ENCODE data around the gene TIRAP.
"Not testable (repeated sequence)": the region's sequence is repeated elsewhere in the genome, so short reads cannot be mapped to it uniquely, and the experiment has no call there.

Gene TIRAP, protein sequence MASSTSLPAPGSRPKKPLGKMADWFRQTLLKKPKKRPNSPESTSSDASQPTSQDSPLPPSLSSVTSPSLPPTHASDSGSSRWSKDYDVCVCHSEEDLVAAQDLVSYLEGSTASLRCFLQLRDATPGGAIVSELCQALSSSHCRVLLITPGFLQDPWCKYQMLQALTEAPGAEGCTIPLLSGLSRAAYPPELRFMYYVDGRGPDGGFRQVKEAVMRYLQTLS

DNA sequence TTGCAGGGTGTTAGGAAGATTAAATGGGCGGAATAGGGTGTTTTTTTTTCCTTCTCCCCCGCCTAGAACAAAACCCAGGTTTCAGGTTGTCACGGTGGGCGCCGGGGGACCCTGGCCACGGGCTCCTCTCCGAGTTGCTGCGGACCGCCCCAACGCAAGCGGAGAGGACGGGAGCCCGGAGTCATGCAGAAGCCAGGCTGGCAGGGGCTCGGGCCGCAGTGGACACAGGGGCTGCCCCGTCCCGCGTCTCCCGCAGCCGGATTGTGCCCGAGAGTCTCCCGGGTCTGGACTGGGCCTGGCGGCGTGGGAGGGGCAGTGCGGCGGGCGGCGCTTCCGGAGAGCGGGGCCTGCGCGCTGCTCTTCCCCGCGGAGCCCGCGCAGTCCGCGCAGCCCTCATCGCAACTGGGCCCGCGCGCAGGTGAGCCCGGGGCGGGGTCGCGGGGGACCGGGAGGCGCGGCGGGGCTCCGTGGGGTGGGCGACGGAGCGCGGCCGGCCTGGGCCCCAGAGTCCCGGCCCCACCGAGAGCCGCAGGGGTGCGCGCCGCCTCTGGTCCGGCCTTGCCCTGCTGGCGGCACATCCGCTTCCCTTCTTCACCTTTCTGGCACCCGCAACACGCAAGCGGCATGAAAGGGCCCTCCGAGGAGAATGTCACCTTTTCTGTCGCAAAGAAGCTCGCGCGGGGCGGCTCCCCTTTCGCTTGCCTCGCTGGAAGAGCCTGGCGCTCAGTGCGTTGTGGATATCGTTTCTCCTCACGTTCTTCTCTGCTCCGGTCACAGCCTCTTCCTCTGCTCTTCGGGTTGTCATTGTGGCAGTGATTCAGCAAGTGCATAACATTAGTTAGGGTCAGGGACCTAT is at the start of gene TIRAP:
TSS of gene TIRAP (plus strand) at position 358 of the 856 bp plus-strand sequence. CDS start 7,802 bp downstream, outside the sequence.
- TF ChIP-seq, protein P1, sequence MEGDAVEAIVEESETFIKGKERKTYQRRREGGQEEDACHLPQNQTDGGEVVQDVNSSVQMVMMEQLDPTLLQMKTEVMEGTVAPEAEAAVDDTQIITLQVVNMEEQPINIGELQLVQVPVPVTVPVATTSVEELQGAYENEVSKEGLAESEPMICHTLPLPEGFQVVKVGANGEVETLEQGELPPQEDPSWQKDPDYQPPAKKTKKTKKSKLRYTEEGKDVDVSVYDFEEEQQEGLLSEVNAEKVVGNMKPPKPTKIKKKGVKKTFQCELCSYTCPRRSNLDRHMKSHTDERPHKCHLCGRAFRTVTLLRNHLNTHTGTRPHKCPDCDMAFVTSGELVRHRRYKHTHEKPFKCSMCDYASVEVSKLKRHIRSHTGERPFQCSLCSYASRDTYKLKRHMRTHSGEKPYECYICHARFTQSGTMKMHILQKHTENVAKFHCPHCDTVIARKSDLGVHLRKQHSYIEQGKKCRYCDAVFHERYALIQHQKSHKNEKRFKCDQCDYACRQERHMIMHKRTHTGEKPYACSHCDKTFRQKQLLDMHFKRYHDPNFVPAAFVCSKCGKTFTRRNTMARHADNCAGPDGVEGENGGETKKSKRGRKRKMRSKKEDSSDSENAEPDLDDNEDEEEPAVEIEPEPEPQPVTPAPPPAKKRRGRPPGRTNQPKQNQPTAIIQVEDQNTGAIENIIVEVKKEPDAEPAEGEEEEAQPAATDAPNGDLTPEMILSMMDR (IDR thresholded peaks at IDR 0.05; ENCODE audit: low read depth, low read length, missing control alignments) = no peak
- H3K4me3 ChIP-seq (replicated peaks; ENCODE audit: low read depth, low read length) = peak within 1 kb of the TSS; percentile 59
- no peak for DNase-seq (ENCODE audit: extremely low read depth, low read depth)

DNA sequence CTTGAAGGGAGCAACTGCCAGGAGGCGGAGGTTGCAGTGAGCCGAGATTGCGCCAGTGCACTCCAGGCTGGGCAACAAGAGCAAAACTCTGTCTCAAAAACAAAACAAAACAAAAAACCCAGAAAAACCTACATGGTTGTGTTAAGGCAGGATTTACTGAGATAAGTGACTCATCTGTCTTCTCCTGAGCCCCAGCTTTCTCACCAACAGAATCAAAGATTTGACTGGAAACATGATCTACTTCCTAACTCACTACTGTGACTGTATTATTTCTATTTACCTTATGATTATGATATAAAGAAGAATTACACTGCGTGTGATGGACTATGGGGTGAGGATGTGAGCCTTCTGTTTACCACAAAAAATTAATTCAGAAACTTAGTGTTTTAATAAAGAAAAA is 49.5 kb upstream of the TIRAP start:
- no peak for DNase-seq (ENCODE audit: extremely low read depth, low read depth)
- TF ChIP-seq, protein P1 (IDR thresholded peaks at IDR 0.05; ENCODE audit: low read depth, low read length, missing control alignments) = no peak
- no peak overlapping the region for H3K4me3 ChIP-seq (replicated peaks; ENCODE audit: low read depth, low read length)

DNA sequence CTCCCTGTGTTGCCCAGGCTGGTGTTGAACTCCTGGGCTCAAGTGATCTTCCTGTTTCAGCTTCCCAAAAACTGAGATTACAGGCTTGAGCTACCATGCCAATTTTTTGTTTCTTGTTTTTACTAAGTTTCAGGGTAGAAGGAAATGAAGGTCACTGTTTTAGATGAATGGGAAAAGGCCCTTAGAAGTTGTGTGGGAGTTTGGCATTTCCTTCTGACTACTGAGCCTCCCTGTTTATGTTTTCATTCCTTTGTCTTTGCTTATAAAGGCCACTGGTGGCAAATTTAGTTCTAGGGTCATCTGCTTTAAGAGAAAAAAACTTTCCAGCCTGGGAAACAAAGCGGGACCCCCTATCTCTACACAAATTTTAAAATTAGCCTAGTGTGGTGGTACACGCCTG is 36.3 kb upstream of the TIRAP start:
- no peak for DNase-seq (ENCODE audit: extremely low read depth, low read depth)
- TF ChIP-seq, protein P1 (IDR thresholded peaks at IDR 0.05; ENCODE audit: low read depth, low read length, missing control alignments) = no peak
- H3K4me3 ChIP-seq (replicated peaks; ENCODE audit: low read depth, low read length) = no peak overlapping the region

DNA sequence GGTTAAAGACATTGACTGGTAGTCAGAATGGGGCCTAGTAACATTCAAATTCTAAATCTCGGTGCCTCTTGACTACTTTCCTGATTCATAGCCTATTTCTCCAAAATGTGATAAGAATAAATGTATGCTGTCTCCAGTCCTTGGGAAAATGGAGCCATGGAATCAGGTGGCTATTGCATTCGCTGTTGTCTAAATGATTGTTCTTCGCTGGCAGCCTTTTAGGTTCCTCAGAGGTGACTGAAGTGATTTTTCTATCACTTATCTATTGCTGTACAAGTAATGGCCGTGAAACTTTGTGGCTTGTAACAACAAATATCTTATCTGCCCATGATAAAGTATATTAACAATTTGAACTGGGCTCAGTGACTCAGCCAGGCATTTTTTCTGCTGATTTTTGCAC is 29.6 kb upstream of the TIRAP start:
- TF ChIP-seq, protein P1 (IDR thresholded peaks at IDR 0.05; ENCODE audit: low read depth, low read length, missing control alignments) = no peak
- DNase-seq (ENCODE audit: extremely low read depth, low read depth) = no peak
- no peak overlapping the region for H3K4me3 ChIP-seq (replicated peaks; ENCODE audit: low read depth, low read length)

DNA sequence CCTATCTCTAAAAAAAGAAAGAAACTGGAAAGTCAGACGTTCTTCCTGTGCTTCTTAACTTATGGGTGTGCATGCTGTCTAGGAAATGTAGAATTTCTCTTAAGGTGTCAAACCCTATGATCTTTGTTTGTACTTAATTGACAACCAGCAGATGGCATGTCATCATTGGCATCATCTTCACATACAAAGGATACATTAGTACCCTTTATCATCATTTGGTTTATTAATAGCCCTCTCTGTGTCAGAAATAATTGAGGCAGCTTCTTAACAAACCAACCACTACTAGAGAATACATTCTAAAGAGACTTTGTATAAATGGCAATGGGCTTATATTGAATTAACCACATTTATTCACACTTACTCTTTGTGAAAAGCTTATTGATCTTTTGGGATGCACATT is 28.1 kb upstream of the TIRAP start:
- no peak overlapping the region for H3K4me3 ChIP-seq (replicated peaks; ENCODE audit: low read depth, low read length)
- TF ChIP-seq, protein P1 (IDR thresholded peaks at IDR 0.05; ENCODE audit: low read depth, low read length, missing control alignments) = no peak
- no peak for DNase-seq (ENCODE audit: extremely low read depth, low read depth)

DNA sequence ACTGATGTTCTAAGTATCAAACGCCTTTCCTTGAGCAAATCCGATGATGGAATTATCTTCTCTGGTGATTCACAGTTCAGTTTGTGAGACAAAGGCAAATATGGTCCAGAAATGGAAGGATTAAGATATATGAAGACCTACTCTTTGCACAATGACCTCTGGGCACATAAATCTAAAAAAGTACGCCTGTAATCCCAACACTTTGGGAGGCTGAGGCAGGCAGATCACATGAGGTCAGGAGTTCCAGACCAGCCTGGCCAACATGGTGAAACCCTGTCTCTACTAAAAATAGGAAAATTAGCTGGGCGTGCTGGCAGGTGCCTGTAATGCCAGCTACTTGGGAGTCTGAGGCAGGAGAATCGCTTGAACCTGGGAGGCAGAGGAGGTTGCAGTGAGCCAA is 27.4 kb upstream of the TIRAP start:
- H3K4me3 ChIP-seq (replicated peaks; ENCODE audit: low read depth, low read length); DNase-seq (ENCODE audit: extremely low read depth, low read depth): not testable (repeated sequence)

DNA sequence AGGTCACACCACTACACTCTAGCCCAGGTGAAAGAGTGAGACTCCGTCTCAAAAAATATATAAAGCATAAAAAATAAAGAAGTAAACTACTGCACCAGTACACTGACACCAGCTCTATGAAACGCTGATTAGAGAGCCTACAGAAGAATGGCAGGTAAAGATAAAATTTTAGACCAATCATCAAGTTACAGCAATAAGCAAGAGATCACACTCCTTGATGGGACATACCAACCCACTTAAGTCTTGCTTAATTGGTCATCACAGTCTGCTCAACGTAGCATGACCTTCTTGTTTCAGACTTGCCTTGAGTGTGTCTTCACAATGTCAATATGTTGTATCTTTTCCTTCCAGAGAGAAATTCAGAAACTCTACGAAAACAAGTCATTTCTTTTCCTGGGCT is 26.7 kb upstream of the TIRAP start:
- TF ChIP-seq, protein P1 (IDR thresholded peaks at IDR 0.05; ENCODE audit: low read depth, low read length, missing control alignments) = no peak
- no peak overlapping the region for H3K4me3 ChIP-seq (replicated peaks; ENCODE audit: low read depth, low read length)
- DNase-seq (ENCODE audit: extremely low read depth, low read depth) = no peak

Data from HFF-Myc (cell line).